ENCODE measurements around the gene IGLL5.
"Not testable (repeated sequence)": the region's sequence is repeated elsewhere in the genome, so short reads cannot be mapped to it uniquely, and the experiment has no call there.

IGLL5 gene

DNA sequence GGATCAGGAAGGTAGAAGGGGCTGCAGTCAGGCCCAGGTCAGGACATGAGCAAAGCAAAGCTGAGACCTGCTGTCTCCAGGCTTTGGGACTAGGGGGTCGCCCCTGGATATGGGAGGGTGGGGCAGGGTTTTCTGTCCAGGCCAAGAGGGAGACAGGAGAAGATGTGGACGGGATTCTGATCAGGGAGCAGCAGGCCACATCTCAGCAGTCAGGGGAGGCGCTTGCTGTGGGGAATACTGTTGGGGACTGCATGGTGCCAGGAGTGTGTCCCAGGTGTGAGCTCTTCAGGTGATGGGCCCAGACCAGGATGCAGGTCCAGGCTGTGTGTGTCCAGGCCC, 29.3 kb downstream of the IGLL5 start:
- Histone ChIP-seq H3K4me1 (ENCODE audit: control insufficient read depth, insufficient read depth, low read length) (no peaks in the 10 kb centered on the region), H3K27me3 (ENCODE audit: control insufficient read depth, insufficient read depth, low read length) (peaks cover 7% of the 10 kb centered on the region), H3K36me3 (ENCODE audit: control insufficient read depth, insufficient read depth, low read length) (no peaks in the 10 kb centered on the region), H3K9ac (ENCODE audit: low read depth, low read length) (no peak overlapping the region), H3K4me3 (ENCODE audit: low read depth, low read length) (no peak overlapping the region), H3K9me3 (ENCODE audit: control insufficient read depth, insufficient read depth, low read length) (no peaks in the 10 kb centered on the region)

DNA sequence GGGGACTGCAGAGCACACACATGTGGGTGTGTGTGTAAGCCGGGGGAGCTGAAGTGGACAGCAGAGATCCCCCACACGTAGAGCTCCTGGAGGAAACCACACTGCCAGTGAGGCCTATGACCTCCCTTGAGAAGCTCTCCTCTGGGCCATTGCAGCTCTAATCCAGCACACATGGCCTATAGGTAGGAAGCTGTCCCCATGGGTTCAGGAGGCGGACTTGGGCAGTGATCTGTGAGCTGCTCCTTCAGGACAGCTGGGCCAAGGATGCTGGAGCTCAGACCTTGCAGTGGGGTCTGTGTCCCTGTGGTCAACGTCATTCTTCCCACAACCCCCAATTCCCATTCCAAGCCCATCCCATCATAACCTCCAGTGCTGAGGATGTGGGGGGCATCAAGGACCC, 29.8 kb downstream of the IGLL5 start:
- H3K36me3 ChIP-seq (ENCODE audit: control insufficient read depth, insufficient read depth, low read length), result no peaks in the 10 kb centered on the region

DNA sequence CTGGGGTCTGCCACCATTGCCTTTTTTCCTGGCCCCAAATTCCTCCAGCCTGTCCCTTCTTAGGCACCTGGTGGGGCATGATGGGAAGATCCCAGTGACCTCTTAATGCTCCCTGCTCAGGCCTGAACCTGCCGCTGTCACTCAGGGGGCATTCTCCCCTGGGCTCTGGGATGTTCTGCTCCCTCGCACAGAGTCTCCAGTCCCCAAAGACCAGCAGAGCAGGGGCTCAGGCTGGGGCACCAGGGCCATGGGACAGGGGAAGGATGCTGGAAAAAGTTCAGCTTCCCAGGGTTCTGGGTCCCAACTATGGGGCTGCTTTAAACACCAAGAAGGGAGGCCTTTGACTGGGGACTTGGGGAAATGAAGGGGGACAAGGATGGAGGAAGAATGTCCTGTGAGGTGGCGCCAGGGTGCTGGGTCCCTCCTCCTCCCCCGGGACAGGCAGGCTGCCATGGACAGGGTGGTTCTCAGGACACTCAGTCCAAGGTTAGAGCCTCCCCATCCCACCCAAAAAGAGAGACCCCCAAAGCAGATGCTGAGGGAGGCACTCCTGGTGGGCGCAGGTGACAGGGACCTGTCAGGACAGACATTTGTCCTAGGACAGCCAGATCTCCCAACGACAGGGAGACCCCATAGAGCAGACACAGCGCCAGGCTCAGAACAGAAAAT, 30.8 kb downstream of the IGLL5 start:
- H3K27me3 ChIP-seq (ENCODE audit: control insufficient read depth, insufficient read depth, low read length), result peaks cover 7% of the 10 kb centered on the region

More for the DNA sequence above, 29.8 kb downstream of the IGLL5 start:
- Histone ChIP-seq H3K27me3 (ENCODE audit: control insufficient read depth, insufficient read depth, low read length) (peaks cover 7% of the 10 kb centered on the region), H3K4me3 (ENCODE audit: low read depth, low read length) (no peak overlapping the region), H3K9ac (ENCODE audit: low read depth, low read length) (no peak overlapping the region), H3K9me3 (ENCODE audit: control insufficient read depth, insufficient read depth, low read length) (no peaks in the 10 kb centered on the region), H3K4me1 (ENCODE audit: control insufficient read depth, insufficient read depth, low read length) (no peaks in the 10 kb centered on the region)

GRCh38 chr22:22919041-22919440, 31.4 kb downstream of the IGLL5 start:
- Histone ChIP-seq H3K4me1 (ENCODE audit: control insufficient read depth, insufficient read depth, low read length) (no peaks in the 10 kb centered on the region), H3K4me3 (ENCODE audit: low read depth, low read length) (no peak overlapping the region), H3K36me3 (ENCODE audit: control insufficient read depth, insufficient read depth, low read length) (no peaks in the 10 kb centered on the region), H3K9ac (ENCODE audit: low read depth, low read length) (no peak overlapping the region), H3K27me3 (ENCODE audit: control insufficient read depth, insufficient read depth, low read length) (peaks cover 3% of the 10 kb centered on the region), H3K9me3 (ENCODE audit: control insufficient read depth, insufficient read depth, low read length) (no peaks in the 10 kb centered on the region)

More for the DNA sequence above, 30.8 kb downstream of the IGLL5 start:
- Histone ChIP-seq H3K36me3 (ENCODE audit: control insufficient read depth, insufficient read depth, low read length) (no peaks in the 10 kb centered on the region), H3K4me1 (ENCODE audit: control insufficient read depth, insufficient read depth, low read length) (no peaks in the 10 kb centered on the region), H3K9me3 (ENCODE audit: control insufficient read depth, insufficient read depth, low read length) (no peaks in the 10 kb centered on the region), H3K4me3 (ENCODE audit: low read depth, low read length) (no peak overlapping the region), H3K9ac (ENCODE audit: low read depth, low read length) (no peak overlapping the region)

DNA sequence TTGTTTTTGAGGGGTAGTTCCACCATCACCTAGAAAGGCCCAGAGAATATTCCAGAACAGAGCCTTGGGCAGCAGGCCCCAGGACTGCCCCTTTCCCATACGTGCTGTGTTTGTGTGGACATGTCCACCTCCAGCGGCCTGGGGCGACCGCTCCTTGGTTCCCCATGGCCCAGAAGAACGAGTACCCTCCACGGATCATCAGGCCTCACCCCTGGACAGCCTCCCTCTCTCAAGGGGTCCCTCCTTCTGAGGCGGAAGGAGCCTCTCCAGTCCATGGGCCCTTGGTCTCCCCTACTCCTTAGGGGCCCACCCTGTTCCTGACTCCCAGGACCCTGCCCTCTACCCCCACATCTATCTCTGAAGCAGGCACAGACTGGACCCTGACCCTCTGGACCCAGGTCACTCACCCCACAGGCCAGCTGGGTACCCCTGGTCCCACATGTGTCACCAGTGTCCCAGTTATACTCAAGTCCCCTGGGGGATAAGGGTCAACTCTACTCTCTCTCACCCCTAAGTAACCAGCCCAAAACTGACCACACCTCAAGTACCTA, 32.6 kb downstream of the IGLL5 start:
- H3K36me3 ChIP-seq (ENCODE audit: control insufficient read depth, insufficient read depth, low read length), result no peaks in the 10 kb centered on the region
- H3K4me3 ChIP-seq (ENCODE audit: low read depth, low read length), result no peak overlapping the region
- no peak overlapping the region for H3K9ac ChIP-seq (ENCODE audit: low read depth, low read length)
- H3K9me3 ChIP-seq (ENCODE audit: control insufficient read depth, insufficient read depth, low read length), result no peaks in the 10 kb centered on the region
- no peaks in the 10 kb centered on the region for H3K4me1 ChIP-seq (ENCODE audit: control insufficient read depth, insufficient read depth, low read length)
- H3K27me3 ChIP-seq (ENCODE audit: control insufficient read depth, insufficient read depth, low read length), result peaks cover 3% of the 10 kb centered on the region

DNA sequence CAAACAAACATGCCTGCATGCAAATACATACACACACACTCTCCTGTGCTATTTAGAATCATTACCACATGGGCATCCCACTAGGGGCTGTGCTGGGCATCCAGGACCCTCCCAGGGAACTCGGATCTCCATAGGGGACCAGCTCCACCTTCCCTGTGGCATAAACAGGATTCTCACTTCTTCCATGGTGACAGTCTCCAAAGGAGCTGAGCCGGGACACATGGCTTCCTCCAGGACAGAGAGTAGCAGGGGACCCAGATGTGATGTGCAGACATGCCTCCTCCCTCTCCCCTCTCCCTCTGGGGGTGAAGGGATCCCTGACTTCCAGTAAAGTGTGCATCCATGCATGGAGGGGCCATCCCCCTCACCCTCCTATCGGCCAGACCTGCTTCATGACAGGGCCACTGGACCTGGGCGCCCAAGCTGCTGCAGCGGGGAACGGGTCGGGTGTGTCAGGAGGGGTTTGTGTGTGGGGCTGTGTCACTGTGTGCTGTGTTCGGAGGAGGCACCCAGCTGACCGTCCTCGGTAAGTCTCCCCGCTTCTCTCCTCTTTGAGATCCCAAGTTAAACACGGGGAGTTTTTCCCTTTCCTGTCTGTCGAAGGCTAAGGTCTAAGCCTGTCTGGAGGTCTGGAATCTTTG, 33.4 kb downstream of the IGLL5 start:
- H3K4me1 ChIP-seq (ENCODE audit: control insufficient read depth, insufficient read depth, low read length), result peaks cover 3% of the 10 kb centered on the region
- H3K9me3 ChIP-seq (ENCODE audit: control insufficient read depth, insufficient read depth, low read length), result no peaks in the 10 kb centered on the region
- H3K27me3 ChIP-seq (ENCODE audit: control insufficient read depth, insufficient read depth, low read length), result peaks cover 3% of the 10 kb centered on the region
- H3K9ac ChIP-seq (ENCODE audit: low read depth, low read length), result no peak overlapping the region
- no peaks in the 10 kb centered on the region for H3K36me3 ChIP-seq (ENCODE audit: control insufficient read depth, insufficient read depth, low read length)
- H3K4me3 ChIP-seq (ENCODE audit: low read depth, low read length), result no peak overlapping the region

GRCh38 chr22:22921575-22921974, 34.0 kb downstream of the IGLL5 start:
- H3K4me1 ChIP-seq (ENCODE audit: control insufficient read depth, insufficient read depth, low read length), result peaks cover 4% of the 10 kb centered on the region
- H3K27me3 ChIP-seq (ENCODE audit: control insufficient read depth, insufficient read depth, low read length), result peaks cover 3% of the 10 kb centered on the region
- H3K36me3 ChIP-seq (ENCODE audit: control insufficient read depth, insufficient read depth, low read length), result no peaks in the 10 kb centered on the region
- H3K4me3 ChIP-seq (ENCODE audit: low read depth, low read length), result no peak overlapping the region
- no peak overlapping the region for H3K9ac ChIP-seq (ENCODE audit: low read depth, low read length)
- no peaks in the 10 kb centered on the region for H3K9me3 ChIP-seq (ENCODE audit: control insufficient read depth, insufficient read depth, low read length)

DNA sequence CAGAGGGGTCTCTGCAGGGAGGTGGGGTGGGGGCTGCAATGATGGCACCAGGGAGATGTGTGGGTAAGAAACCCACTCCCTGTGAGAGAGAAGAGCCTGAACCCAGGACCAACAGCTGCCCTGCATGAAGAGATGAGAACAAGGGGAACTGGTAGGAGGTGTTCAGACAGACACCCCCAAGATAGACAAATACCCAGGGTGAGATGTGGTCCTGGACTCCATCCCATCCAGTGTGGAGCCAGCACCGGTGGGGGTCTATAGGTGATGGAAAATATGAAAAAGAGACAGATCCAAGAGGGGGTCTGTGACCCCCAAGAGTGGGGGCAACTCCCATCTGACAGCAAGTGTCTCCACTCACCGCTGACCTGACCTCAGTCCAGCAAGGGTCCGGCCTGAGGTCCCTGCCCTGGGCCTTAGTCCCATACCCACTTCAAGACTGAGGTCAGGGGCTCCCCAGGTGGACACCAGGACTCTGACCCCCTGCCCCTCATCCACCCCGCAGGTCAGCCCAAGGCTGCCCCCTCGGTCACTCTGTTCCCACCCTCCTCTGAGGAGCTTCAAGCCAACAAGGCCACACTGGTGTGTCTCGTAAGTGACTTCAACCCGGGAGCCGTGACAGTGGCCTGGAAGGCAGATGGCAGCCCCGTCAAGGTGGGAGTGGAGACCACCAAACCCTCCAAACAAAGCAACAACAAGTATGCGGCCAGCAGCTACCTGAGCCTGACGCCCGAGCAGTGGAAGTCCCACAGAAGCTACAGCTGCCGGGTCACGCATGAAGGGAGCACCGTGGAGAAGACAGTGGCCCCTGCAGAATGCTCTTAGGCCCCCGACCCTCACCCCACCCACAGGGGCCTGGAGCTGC, 34.7 kb downstream of the IGLL5 start:
- H3K27me3 ChIP-seq (ENCODE audit: control insufficient read depth, insufficient read depth, low read length); H3K9me3 ChIP-seq (ENCODE audit: control insufficient read depth, insufficient read depth, low read length); H3K4me1 ChIP-seq (ENCODE audit: control insufficient read depth, insufficient read depth, low read length); H3K4me3 ChIP-seq (ENCODE audit: low read depth, low read length); H3K9ac ChIP-seq (ENCODE audit: low read depth, low read length); H3K36me3 ChIP-seq (ENCODE audit: control insufficient read depth, insufficient read depth, low read length): not testable (repeated sequence)

DNA sequence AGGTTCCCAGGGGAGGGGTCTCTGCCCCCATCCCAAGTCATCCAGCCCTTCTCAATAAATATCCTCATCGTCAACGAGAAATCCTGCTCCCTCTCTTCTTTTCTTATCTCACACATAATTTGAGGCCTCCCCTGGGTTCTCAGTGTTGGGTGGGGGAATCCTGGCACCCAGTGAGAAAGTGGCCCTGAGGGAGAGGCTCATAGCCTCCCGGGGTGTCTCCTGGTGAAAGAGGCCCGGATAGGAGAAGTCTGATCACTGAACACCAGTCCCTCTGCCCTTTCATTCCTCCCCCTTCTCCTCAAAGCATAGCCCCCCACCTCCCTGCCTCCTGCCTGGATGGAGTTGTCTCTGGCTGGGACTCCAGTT, 35.3 kb downstream of the IGLL5 start:
- peaks cover 3% of the 10 kb centered on the region for H3K27me3 ChIP-seq (ENCODE audit: control insufficient read depth, insufficient read depth, low read length)
- peaks cover 4% of the 10 kb centered on the region for H3K4me1 ChIP-seq (ENCODE audit: control insufficient read depth, insufficient read depth, low read length)
- no peak overlapping the region for H3K4me3 ChIP-seq (ENCODE audit: low read depth, low read length)
- H3K36me3 ChIP-seq (ENCODE audit: control insufficient read depth, insufficient read depth, low read length), result no peaks in the 10 kb centered on the region
- H3K9me3 ChIP-seq (ENCODE audit: control insufficient read depth, insufficient read depth, low read length), result no peaks in the 10 kb centered on the region
- H3K9ac ChIP-seq (ENCODE audit: low read depth, low read length), result no peak overlapping the region

DNA sequence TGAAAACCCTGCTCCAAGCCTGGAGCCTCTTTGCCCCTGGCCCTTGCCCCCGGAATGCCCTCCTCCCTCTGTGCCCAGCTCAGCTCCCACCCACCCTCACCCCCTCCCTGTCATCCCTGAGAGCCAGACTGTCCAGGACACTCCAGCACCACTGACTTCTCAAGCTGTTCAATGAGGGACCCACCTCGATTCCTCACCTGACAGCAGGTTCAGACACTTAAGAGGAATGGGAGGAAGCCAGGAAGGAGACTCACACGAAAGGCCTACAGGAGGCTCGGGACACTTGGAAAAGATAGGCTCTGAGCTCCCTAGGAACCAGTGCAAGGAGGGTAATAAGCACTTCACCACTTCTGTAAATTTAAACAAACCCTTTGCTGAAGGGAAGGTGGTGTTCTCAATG, 35.8 kb downstream of the IGLL5 start:
- H3K4me3 ChIP-seq (ENCODE audit: low read depth, low read length), result no peak overlapping the region
- H3K36me3 ChIP-seq (ENCODE audit: control insufficient read depth, insufficient read depth, low read length), result no peaks in the 10 kb centered on the region

GRCh38 chr22:22923930-22924329, 36.3 kb downstream of the IGLL5 start:
- H3K27me3 ChIP-seq (ENCODE audit: control insufficient read depth, insufficient read depth, low read length), result peaks cover 3% of the 10 kb centered on the region
- peaks cover 4% of the 10 kb centered on the region for H3K4me1 ChIP-seq (ENCODE audit: control insufficient read depth, insufficient read depth, low read length)
- H3K36me3 ChIP-seq (ENCODE audit: control insufficient read depth, insufficient read depth, low read length), result no peaks in the 10 kb centered on the region
- no peak overlapping the region for H3K4me3 ChIP-seq (ENCODE audit: low read depth, low read length)
- H3K9me3 ChIP-seq (ENCODE audit: control insufficient read depth, insufficient read depth, low read length), result no peaks in the 10 kb centered on the region
- no peak overlapping the region for H3K9ac ChIP-seq (ENCODE audit: low read depth, low read length)

More for the DNA sequence above, 35.8 kb downstream of the IGLL5 start:
- Histone ChIP-seq H3K4me1 (ENCODE audit: control insufficient read depth, insufficient read depth, low read length) (peaks cover 4% of the 10 kb centered on the region), H3K9ac (ENCODE audit: low read depth, low read length) (no peak overlapping the region), H3K27me3 (ENCODE audit: control insufficient read depth, insufficient read depth, low read length) (peaks cover 3% of the 10 kb centered on the region), H3K9me3 (ENCODE audit: control insufficient read depth, insufficient read depth, low read length) (no peaks in the 10 kb centered on the region)

Measured in iPS-15b (cell line).